Adipocyte (in vitro differentiated cells): ENCODE measurements around the gene TGM3.

Source experiments
- DNase-seq: peaks from one replicate; pipeline ENCODE4 v3.0.0-alpha.2; 2015; ENCODE audit warnings: low read depth
- H3K27me3 ChIP-seq: replicated peaks from 2 replicates; pipeline ENCODE4 v1.7.0; 2013; ENCODE audit warnings: mild to moderate bottlenecking, low read length, moderate library complexity; ENCODE audit not compliant: control insufficient read depth, insufficient read depth
- H3K36me3 ChIP-seq: 2 replicates; pipeline ENCODE4 v1.7.0; 2013; ENCODE audit warnings: low read length, mild to moderate bottlenecking, moderate library complexity; ENCODE audit not compliant: control insufficient read depth, insufficient read depth, severe bottlenecking
- H3K4me1 ChIP-seq: 2 replicates; pipeline ENCODE4 v1.7.0; 2013; ENCODE audit warnings: mild to moderate bottlenecking, low read length, moderate library complexity; ENCODE audit not compliant: control insufficient read depth, insufficient read depth
- H3K4me3 ChIP-seq: 2 replicates; pipeline ENCODE4 v1.7.0; 2013; ENCODE audit warnings: mild to moderate bottlenecking, low read length, moderate library complexity
- H3K9ac ChIP-seq: 2 replicates; pipeline ENCODE4 v1.7.0; 2013; ENCODE audit warnings: mild to moderate bottlenecking, low read length, moderate library complexity
- H3K9me3 ChIP-seq: 2 replicates; pipeline ENCODE4 v1.7.0; 2013; ENCODE audit warnings: mild to moderate bottlenecking, low read length, moderate library complexity; ENCODE audit not compliant: control insufficient read depth

The TGM3 gene

GRCh38 chr20:2363587-2363986 lies 67.8 kb downstream of the TGM3 start:
- no peak overlapping the region for H3K9ac ChIP-seq
- H3K9me3 ChIP-seq, result peaks cover 37% of the 10 kb centered on the region
- no peaks in the 10 kb centered on the region for H3K27me3 ChIP-seq
- H3K4me1 ChIP-seq, result peaks cover 10% of the 10 kb centered on the region
- no peak for DNase-seq
- no peaks in the 10 kb centered on the region for H3K36me3 ChIP-seq
- peak overlapping the region; percentile 21 for H3K4me3 ChIP-seq

GRCh38 chr20:2364044-2364443 lies 68.2 kb downstream of the TGM3 start:
- DNase-seq, result peak; percentile 16
- Histone ChIP-seq H3K9ac (no peak overlapping the region), H3K27me3 (no peaks in the 10 kb centered on the region), H3K4me1 (peaks cover 10% of the 10 kb centered on the region), H3K36me3 (no peaks in the 10 kb centered on the region), H3K4me3 (peak overlapping the region; percentile 21), H3K9me3 (peaks cover 36% of the 10 kb centered on the region)

GRCh38 chr20:2365091-2365490 lies 69.3 kb downstream of the TGM3 start:
- Histone ChIP-seq H3K4me1 (peaks cover 10% of the 10 kb centered on the region), H3K36me3 (no peaks in the 10 kb centered on the region), H3K27me3 (no peaks in the 10 kb centered on the region), H3K9me3 (peaks cover 29% of the 10 kb centered on the region), H3K9ac (no peak overlapping the region), H3K4me3 (no peak overlapping the region)
- DNase-seq, result no peak

GRCh38 chr20:2365666-2366065 lies 69.9 kb downstream of the TGM3 start:
- Histone ChIP-seq H3K9ac (no peak overlapping the region), H3K4me1 (peaks cover 10% of the 10 kb centered on the region), H3K36me3 (no peaks in the 10 kb centered on the region), H3K27me3 (no peaks in the 10 kb centered on the region), H3K4me3 (no peak overlapping the region), H3K9me3 (peaks cover 24% of the 10 kb centered on the region)
- no peak for DNase-seq

- H3K9me3 ChIP-seq, result peaks cover 9% of the 10 kb centered on the region
- no peaks in the 10 kb centered on the region for H3K27me3 ChIP-seq
- no peak for DNase-seq
- H3K4me3 ChIP-seq, result no peak overlapping the region
- no peak overlapping the region for H3K9ac ChIP-seq
- H3K36me3 ChIP-seq, result no peaks in the 10 kb centered on the region
- peaks cover 8% of the 10 kb centered on the region for H3K4me1 ChIP-seq
Measured at GRCh38 chr20:2368621-2369020, 72.8 kb downstream of the TGM3 start.

- H3K9me3 ChIP-seq, result peaks cover 8% of the 10 kb centered on the region
- no peaks in the 10 kb centered on the region for H3K36me3 ChIP-seq
- no peaks in the 10 kb centered on the region for H3K4me1 ChIP-seq
- H3K27me3 ChIP-seq, result no peaks in the 10 kb centered on the region
- no peak overlapping the region for H3K9ac ChIP-seq
- no peak for DNase-seq
- no peak overlapping the region for H3K4me3 ChIP-seq
Measured at GRCh38 chr20:2373098-2373497, 77.3 kb downstream of the TGM3 start.

GRCh38 chr20:2374346-2375125 lies 78.7 kb downstream of the TGM3 start:
- Histone ChIP-seq H3K36me3 (no peaks in the 10 kb centered on the region), H3K27me3 (peaks cover 2% of the 10 kb centered on the region), H3K4me1 (no peaks in the 10 kb centered on the region), H3K4me3 (no peak overlapping the region), H3K9me3 (no peaks in the 10 kb centered on the region), H3K9ac (no peak overlapping the region)
- DNase-seq, result no peak

- no peaks in the 10 kb centered on the region for H3K9me3 ChIP-seq
- no peak overlapping the region for H3K9ac ChIP-seq
- H3K36me3 ChIP-seq, result no peaks in the 10 kb centered on the region
- H3K27me3 ChIP-seq, result peaks cover 2% of the 10 kb centered on the region
- no peaks in the 10 kb centered on the region for H3K4me1 ChIP-seq
- no peak for DNase-seq
- H3K4me3 ChIP-seq, result no peak overlapping the region
Measured at GRCh38 chr20:2378893-2379292, 83.1 kb downstream of the TGM3 start.

- no peak for DNase-seq
- Histone ChIP-seq H3K4me3 (no peak overlapping the region), H3K9me3 (no peaks in the 10 kb centered on the region), H3K27me3 (peaks cover 2% of the 10 kb centered on the region), H3K36me3 (no peaks in the 10 kb centered on the region), H3K9ac (no peak overlapping the region), H3K4me1 (no peaks in the 10 kb centered on the region)
Measured at GRCh38 chr20:2379511-2380229, 83.9 kb downstream of the TGM3 start.

GRCh38 chr20:2380601-2381000 lies 84.8 kb downstream of the TGM3 start, which contains the start of gene TGM6:
TSS of gene TGM6 (plus strand) at chr20:2380901. CDS start at chr20:2380969, 68 bp downstream.
- H3K9ac ChIP-seq, result no peak within 1 kb of the TSS
- H3K4me3 ChIP-seq, result no peak within 1 kb of the TSS
- H3K27me3 ChIP-seq, result peaks cover 2% of the 10 kb centered on the region
- H3K9me3 ChIP-seq, result no peaks in the 10 kb centered on the region
- no peaks in the 10 kb centered on the region for H3K36me3 ChIP-seq
- H3K4me1 ChIP-seq, result no peaks in the 10 kb centered on the region
- no peak for DNase-seq

- no peak for DNase-seq
- Histone ChIP-seq H3K4me3 (no peak overlapping the region), H3K4me1 (no peaks in the 10 kb centered on the region), H3K36me3 (no peaks in the 10 kb centered on the region), H3K9ac (no peak overlapping the region), H3K27me3 (peaks cover 2% of the 10 kb centered on the region), H3K9me3 (no peaks in the 10 kb centered on the region)
Measured at GRCh38 chr20:2381303-2381702, 85.5 kb downstream of the TGM3 start.
